PC-3 (cell line): ENCODE results near the gene TGFB1.

Experiments
- CTCF ChIP-seq: fragments of 300-600 bp; sonication (generic); conservative IDR thresholded peaks from 2 replicates; pipeline ENCODE4 v1.5.1; 2017; ENCODE audit warnings: antibody characterized with exemption, low read depth, mild to moderate bottlenecking, low read length
- EZH2 ChIP-seq: fragments of 300-600 bp; sonication (generic); IDR thresholded peaks from one replicate; pipeline ENCODE4 v1.6.1; 2017; ENCODE audit warnings: antibody characterized with exemption, mild to moderate bottlenecking, low read length; ENCODE audit not compliant: unreplicated experiment
- EZH2phosphoT487 ChIP-seq: fragments of 300-600 bp; sonication (generic); IDR thresholded peaks from 2 replicates; pipeline ENCODE4 v1.6.1; 2018; ENCODE audit warnings: mild to moderate bottlenecking, antibody characterized with exemption, low read length, borderline replicate concordance

DNA sequence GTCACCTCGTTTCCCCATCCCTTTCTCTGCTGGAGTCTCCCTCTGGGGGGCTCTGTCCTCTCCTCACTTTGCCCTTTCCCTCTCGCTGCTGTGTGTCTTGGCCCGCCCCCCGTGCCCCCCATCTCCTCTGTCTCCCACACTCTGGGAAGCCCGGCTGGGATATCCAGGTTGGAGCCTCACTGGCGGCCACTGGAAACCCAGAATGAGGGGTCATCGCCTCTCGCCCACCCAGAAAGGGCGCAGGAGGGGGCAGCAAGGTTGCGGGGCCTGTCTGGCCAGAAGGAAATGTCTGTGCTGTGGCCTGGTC, 28.1 kb downstream of the TGFB1 start:
- TF ChIP-seq CTCF: no peak
- no peak for TF ChIP-seq EZH2
- no peak for TF ChIP-seq EZH2phosphoT487
